NT2/D1 (cell line): ENCODE results near the gene RIOK3.

Experiments used
- DNase-seq: peaks from one replicate; pipeline ENCODE4 v3.0.0-alpha.2; 2011; ENCODE audit warnings: low read depth, low spot score
- H3K27me3 ChIP-seq: 2 replicates; pipeline ENCODE4 v1.6.0; 2011; ENCODE audit warnings: mild to moderate bottlenecking; ENCODE audit not compliant: insufficient read length, insufficient read depth
- H3K36me3 ChIP-seq: 2 replicates; pipeline ENCODE4 v1.6.1; 2011; ENCODE audit warnings: mild to moderate bottlenecking, low read length, mixed read lengths; ENCODE audit not compliant: insufficient read depth, insufficient read length
- H3K4me1 ChIP-seq: 2 replicates; pipeline ENCODE4 v1.5.1; 2011; ENCODE audit not compliant: insufficient read depth, insufficient read length
- H3K4me3 ChIP-seq: 2 replicates; pipeline ENCODE4 v1.5.1; 2011; ENCODE audit warnings: low read depth; ENCODE audit not compliant: insufficient read length
- H3K9ac ChIP-seq: 2 replicates; pipeline ENCODE4 v1.6.0; 2011; ENCODE audit warnings: low read depth; ENCODE audit not compliant: insufficient read length
- H3K9me3 ChIP-seq: 2 replicates; pipeline ENCODE4 v1.5.1; 2011; ENCODE audit warnings: mild to moderate bottlenecking, low read length; ENCODE audit not compliant: insufficient read depth
- SUZ12 ChIP-seq: IDR thresholded peaks from 2 replicates; pipeline ENCODE4 v1.6.1; 2011; ENCODE audit not compliant: insufficient read length, insufficient read depth; ENCODE audit errors: extremely low read depth
- YY1 ChIP-seq: IDR thresholded peaks from 2 replicates; pipeline ENCODE4 v1.6.1; 2011; ENCODE audit not compliant: insufficient read length, insufficient read depth
- ZNF274 ChIP-seq: IDR thresholded peaks from 2 replicates; pipeline ENCODE4 v1.6.1; 2011; ENCODE audit warnings: mild to moderate bottlenecking, low read depth, low read length

Gene RIOK3

GRCh38 chr18:23438046-23438377 is 15.1 kb upstream of the RIOK3 start:
- H3K9me3 ChIP-seq, result no peaks in the 10 kb centered on the region
- no peaks in the 10 kb centered on the region for H3K36me3 ChIP-seq
- no peak overlapping the region for H3K4me3 ChIP-seq
- no peaks in the 10 kb centered on the region for H3K27me3 ChIP-seq
- DNase-seq, result no peak
- TF ChIP-seq YY1, result no peak
- no peak for TF ChIP-seq ZNF274
- TF ChIP-seq SUZ12, result no peak
- H3K9ac ChIP-seq, result no peak overlapping the region
- H3K4me1 ChIP-seq, result peaks cover 2% of the 10 kb centered on the region

GRCh38 chr18:23438608-23439366 is 14.3 kb upstream of the RIOK3 start:
- DNase-seq, result no peak
- H3K4me1 ChIP-seq, result peaks cover 2% of the 10 kb centered on the region
- H3K4me3 ChIP-seq, result no peak overlapping the region
- no peaks in the 10 kb centered on the region for H3K27me3 ChIP-seq
- H3K36me3 ChIP-seq, result no peaks in the 10 kb centered on the region
- H3K9ac ChIP-seq, result no peak overlapping the region
- TF ChIP-seq YY1 (no peak), ZNF274 (no peak), SUZ12 (no peak)
- H3K9me3 ChIP-seq, result no peaks in the 10 kb centered on the region

GRCh38 chr18:23440131-23440530 is 13.0 kb upstream of the RIOK3 start:
- Histone ChIP-seq H3K4me3 (no peak overlapping the region), H3K9ac (no peak overlapping the region), H3K27me3 (no peaks in the 10 kb centered on the region), H3K4me1 (peaks cover 2% of the 10 kb centered on the region), H3K9me3 (no peaks in the 10 kb centered on the region), H3K36me3 (no peaks in the 10 kb centered on the region)
- no peak for TF ChIP-seq YY1
- no peak for TF ChIP-seq SUZ12
- TF ChIP-seq ZNF274, result no peak
- DNase-seq, result no peak

GRCh38 chr18:23442958-23443357 is 10.1 kb upstream of the RIOK3 start:
- Histone ChIP-seq H3K9me3 (no peaks in the 10 kb centered on the region), H3K27me3 (no peaks in the 10 kb centered on the region), H3K4me1 (no peaks in the 10 kb centered on the region), H3K9ac (no peak overlapping the region), H3K4me3 (no peak overlapping the region), H3K36me3 (no peaks in the 10 kb centered on the region)
- DNase-seq, result no peak
- no peak for TF ChIP-seq ZNF274
- no peak for TF ChIP-seq YY1
- TF ChIP-seq SUZ12, result no peak

- TF ChIP-seq ZNF274 (no peak), YY1 (no peak), SUZ12 (no peak)
- Histone ChIP-seq H3K4me1 (no peaks in the 10 kb centered on the region), H3K9me3 (no peaks in the 10 kb centered on the region), H3K9ac (no peak overlapping the region), H3K27me3 (no peaks in the 10 kb centered on the region), H3K4me3 (no peak overlapping the region), H3K36me3 (no peaks in the 10 kb centered on the region)
- no peak for DNase-seq
These were observed 4.8 kb upstream of the RIOK3 start for GRCh38 chr18:23448291-23448690.

GRCh38 chr18:23450022-23450421 is 3.1 kb upstream of the RIOK3 start:
- Histone ChIP-seq H3K4me3 (no peak overlapping the region), H3K36me3 (no peaks in the 10 kb centered on the region), H3K27me3 (no peaks in the 10 kb centered on the region), H3K9ac (no peak overlapping the region), H3K4me1 (no peaks in the 10 kb centered on the region), H3K9me3 (no peaks in the 10 kb centered on the region)
- DNase-seq, result no peak
- TF ChIP-seq SUZ12 (no peak), ZNF274 (no peak), YY1 (no peak)

GRCh38 chr18:23451011-23451410 is 2.1 kb upstream of the RIOK3 start:
- no peak for TF ChIP-seq YY1
- TF ChIP-seq ZNF274, result no peak
- TF ChIP-seq SUZ12, result no peak

GRCh38 chr18:23451491-23451890 is 1.6 kb upstream of the RIOK3 start:
- no peak overlapping the region for H3K4me3 ChIP-seq
- H3K9me3 ChIP-seq, result no peaks in the 10 kb centered on the region
- H3K9ac ChIP-seq, result no peak overlapping the region
- no peaks in the 10 kb centered on the region for H3K4me1 ChIP-seq
- DNase-seq, result no peak
- no peaks in the 10 kb centered on the region for H3K36me3 ChIP-seq
- H3K27me3 ChIP-seq, result no peaks in the 10 kb centered on the region
- TF ChIP-seq SUZ12, result no peak
- no peak for TF ChIP-seq ZNF274
- no peak for TF ChIP-seq YY1

More at GRCh38 chr18:23451011-23451410, 2.1 kb upstream of the RIOK3 start:
- H3K9ac ChIP-seq, result no peak overlapping the region
- H3K36me3 ChIP-seq, result no peaks in the 10 kb centered on the region
- no peaks in the 10 kb centered on the region for H3K27me3 ChIP-seq
- no peak overlapping the region for H3K4me3 ChIP-seq
- no peaks in the 10 kb centered on the region for H3K4me1 ChIP-seq
- DNase-seq, result no peak
- no peaks in the 10 kb centered on the region for H3K9me3 ChIP-seq
